ENCODE results near the gene GK. TPM values are rescaled to one million over a fixed set of nuclear protein-coding genes. Genes with fewer than 3 reads are reported as not detected.

GK gene
- total and polyA plus RNA-seq, 9 of the 15 experiments (the other 6 are each of a cell fraction or from before 2014, with no cell fraction given), result 8.0 to 15.7 (median 12.4) TPM

DNA sequence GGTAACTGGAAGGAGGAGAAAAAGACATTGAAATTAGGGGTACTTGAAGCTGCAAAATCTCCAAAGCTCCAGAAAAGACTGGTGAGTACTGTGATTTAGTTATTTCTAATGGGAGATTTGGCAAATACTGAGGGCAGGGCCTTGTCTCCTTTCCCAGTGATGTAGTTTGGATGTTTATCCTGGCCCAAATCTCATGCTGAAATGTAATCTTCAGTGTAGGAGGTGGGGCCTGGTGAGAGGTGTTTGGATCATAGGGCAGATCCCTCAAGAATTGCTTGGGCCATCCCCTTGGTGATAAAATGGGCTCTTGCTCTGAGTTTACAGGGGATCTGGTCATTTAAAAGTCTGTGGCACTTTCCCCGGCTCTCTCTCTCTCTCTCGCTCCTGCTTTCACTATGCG lies 33.1 kb upstream of the GK start:
- Histone ChIP-seq H3K79me2 (ENCODE audit: control insufficient read depth, insufficient read depth, low read length) (no peaks in the 10 kb centered on the region), H3K9ac (ENCODE audit: insufficient read depth in 1 of 2, low read depth in 2 of 2, low read length in 2 of 2) (no peak overlapping the region), H2AFZ (ENCODE audit: low read depth, low read length) (no peak overlapping the region), H3K36me3 (ENCODE audit: control insufficient read depth, insufficient read depth, low read length) (no peaks in the 10 kb centered on the region), H4K20me1 (replicated peaks; ENCODE audit: control insufficient read depth, insufficient read depth, low read length) (no peaks in the 10 kb centered on the region), H3K27me3 (ENCODE audit: control insufficient read depth in 2 of 2, insufficient read depth in 2 of 2, low read length in 2 of 2) (no peaks in the 10 kb centered on the region), H3K4me3 (no peak overlapping the region), H3K4me1 (replicated peaks in 1 of 2; ENCODE audit: control insufficient read depth in 2 of 2, insufficient read depth in 2 of 2, low read length in 2 of 2) (no peaks in the 10 kb centered on the region), H3K9me3 (replicated peaks; ENCODE audit: control insufficient read depth, insufficient read depth, low read depth, low read length) (no peaks in the 10 kb centered on the region), H3K4me2 (ENCODE audit: insufficient read depth, low read length) (no peak overlapping the region), H3K27ac (ENCODE audit: extremely low read depth, low read depth, low read length) (no peak overlapping the region), H3K9me1 (ENCODE audit: control insufficient read depth, insufficient read depth, low read length) (no peaks in the 10 kb centered on the region)
- intact Hi-C loops (cut with micrococcal nuclease) (no loop called here), in situ Hi-C loops (cut with MboI) (no loop called here)
- no TSS peak for BruUV-seq (replicated peaks)
- TF ChIP-seq ZNF436 (CRISPR knock-in tag; IDR thresholded peaks at IDR 0.05), result no peak
- 5% methylated on average over 3 of the region's 3 CpGs for WGBS (ENCODE audit: insufficient coverage, low coverage, missing lambda C conversion rate)
- ATAC-seq (no peak), FAIRE-seq (no peak), DNase-seq (ENCODE audit: extremely low read depth in 1 of 4, low spot score in 3 of 4) (no peak)
- ChIA-PET CTCF (ENCODE audit: low intra/inter-chr PET ratio) (interaction anchor here (0.8 kb wide), 1 partner anchor 337 kb away, joined by 3 read pairs; no protein-coding TSS in a partner anchor), POLR2A (no interaction called here)

DNA sequence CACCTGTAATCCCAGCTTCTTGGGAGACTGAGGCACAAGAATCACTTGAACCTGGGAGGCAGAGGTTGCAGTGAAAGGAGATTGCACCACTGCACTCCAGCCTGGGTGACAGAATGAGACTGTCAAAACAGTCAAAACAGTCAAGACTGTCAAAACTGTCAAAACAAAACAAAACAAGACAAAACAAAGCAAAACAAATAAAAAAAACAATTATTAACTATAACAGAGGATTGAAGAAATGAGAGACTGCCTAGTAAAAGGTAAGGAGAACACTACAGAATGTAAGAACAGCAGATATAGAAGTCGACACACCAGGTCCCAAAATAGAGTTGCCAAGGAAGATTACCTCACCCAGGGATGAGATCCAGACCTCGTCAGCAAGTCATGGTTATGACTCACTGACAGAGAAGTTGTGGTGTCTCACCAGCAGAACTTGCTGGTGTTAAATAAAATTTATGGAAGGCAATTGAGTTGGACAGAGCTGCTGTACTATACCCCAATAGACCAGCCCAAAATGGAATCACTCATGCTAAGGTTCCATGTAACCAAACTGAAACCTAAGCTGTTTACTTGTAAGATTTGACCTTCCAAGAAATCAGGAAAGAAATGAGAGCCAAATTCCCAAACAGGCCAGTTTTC lies 32.1 kb upstream of the GK start:
- peak; percentile 62 for ATAC-seq
- H3K4me2 ChIP-seq (ENCODE audit: insufficient read depth, low read length), result no peak overlapping the region
- TF ChIP-seq STAG1 (CRISPR knock-in tag; IDR thresholded peaks at IDR 0.05; ENCODE audit: borderline replicate concordance) (no peak), PHB2 (IDR thresholded peaks at IDR 0.05; ENCODE audit: low read depth) (no peak), ZNF507 (tag; conservative IDR thresholded peaks at IDR 0.05) (no peak), ZNF175 (CRISPR knock-in tag; IDR thresholded peaks at IDR 0.05; ENCODE audit: low read depth) (peak; percentile 77), ZNF121 (CRISPR knock-in tag; conservative IDR thresholded peaks at IDR 0.05) (no peak), MCM5 (IDR thresholded peaks at IDR 0.05; ENCODE audit: low read depth) (no peak), DMBX1 (CRISPR knock-in tag; IDR thresholded peaks at IDR 0.05; ENCODE audit: borderline replicate concordance) (peak; percentile 36; the same call in 1 of the 2 replicates), ZNF589 (CRISPR knock-in tag; IDR thresholded peaks at IDR 0.05; ENCODE audit: low read depth) (peak; percentile 75), ATF7 (IDR thresholded peaks at IDR 0.05) (0 out of 2 replicates have a peak, but pooled peaks have one; percentile 15), ETV1 (tag; conservative IDR thresholded peaks at IDR 0.05; ENCODE audit: low read depth) (no peak), MEF2A (IDR thresholded peaks at IDR 0.05; ENCODE audit: control insufficient read depth, low read depth, low read length) (peak; percentile 58; the same call in 1 of the 2 replicates), ESRRA (IDR thresholded peaks at IDR 0.05; ENCODE audit: borderline replicate concordance, low read depth) (no peak), FOSL1 (tag; conservative IDR thresholded peaks at IDR 0.05) (peak; percentile 78)
- TF ChIP-seq, protein P1, sequence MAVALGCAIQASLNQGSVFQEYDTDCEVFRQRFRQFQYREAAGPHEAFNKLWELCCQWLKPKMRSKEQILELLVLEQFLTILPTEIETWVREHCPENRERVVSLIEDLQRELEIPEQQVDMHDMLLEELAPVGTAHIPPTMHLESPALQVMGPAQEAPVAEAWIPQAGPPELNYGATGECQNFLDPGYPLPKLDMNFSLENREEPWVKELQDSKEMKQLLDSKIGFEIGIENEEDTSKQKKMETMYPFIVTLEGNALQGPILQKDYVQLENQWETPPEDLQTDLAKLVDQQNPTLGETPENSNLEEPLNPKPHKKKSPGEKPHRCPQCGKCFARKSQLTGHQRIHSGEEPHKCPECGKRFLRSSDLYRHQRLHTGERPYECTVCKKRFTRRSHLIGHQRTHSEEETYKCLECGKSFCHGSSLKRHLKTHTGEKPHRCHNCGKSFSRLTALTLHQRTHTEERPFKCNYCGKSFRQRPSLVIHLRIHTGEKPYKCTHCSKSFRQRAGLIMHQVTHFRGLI (CRISPR knock-in tag; IDR thresholded peaks at IDR 0.05), result no peak

More for the DNA sequence above, 32.1 kb upstream of the GK start:
- H3K9ac ChIP-seq (ENCODE audit: insufficient read depth in 1 of 2, low read depth in 2 of 2, low read length in 2 of 2), result no peak overlapping the region
- peak in 2 of 4 experiments; percentile 9 to 13 for DNase-seq (ENCODE audit: extremely low read depth in 1 of 4, low spot score in 3 of 4)
- H3K27me3 ChIP-seq (ENCODE audit: control insufficient read depth in 2 of 2, insufficient read depth in 2 of 2, low read length in 2 of 2), result no peaks in the 10 kb centered on the region
- no peak overlapping the region for H2AFZ ChIP-seq (ENCODE audit: low read depth, low read length)
- BruUV-seq (replicated peaks), result no TSS peak
- FAIRE-seq, result no peak
- no peak overlapping the region for H3K27ac ChIP-seq (ENCODE audit: extremely low read depth, low read depth, low read length)
- no peaks in the 10 kb centered on the region for H4K20me1 ChIP-seq (replicated peaks; ENCODE audit: control insufficient read depth, insufficient read depth, low read length)
- no peaks in the 10 kb centered on the region for H3K79me2 ChIP-seq (ENCODE audit: control insufficient read depth, insufficient read depth, low read length)
- no peak overlapping the region for H3K4me3 ChIP-seq
- intact Hi-C loops (cut with micrococcal nuclease), result no loop called here
- CTCF ChIA-PET (ENCODE audit: low intra/inter-chr PET ratio), result no interaction called here
- no peaks in the 10 kb centered on the region for H3K4me1 ChIP-seq (replicated peaks in 1 of 2; ENCODE audit: control insufficient read depth in 2 of 2, insufficient read depth in 2 of 2, low read length in 2 of 2)
- no peaks in the 10 kb centered on the region for H3K9me3 ChIP-seq (replicated peaks; ENCODE audit: control insufficient read depth, insufficient read depth, low read depth, low read length)
- H3K9me1 ChIP-seq (ENCODE audit: control insufficient read depth, insufficient read depth, low read length), result no peaks in the 10 kb centered on the region
- in situ Hi-C loops (cut with MboI), result no loop called here
- POLR2A ChIA-PET, result no interaction called here
- WGBS (ENCODE audit: insufficient coverage, low coverage, missing lambda C conversion rate), result 0% methylated on average over 2 of the region's 2 CpGs
- H3K36me3 ChIP-seq (ENCODE audit: control insufficient read depth, insufficient read depth, low read length), result no peaks in the 10 kb centered on the region

All from K562 (cell line).